HG03135 (cell line): Measurements from ENCODE around the gene NREP.

Source experiments
- ATAC-seq: cut with Tn5 transposase; IDR thresholded peaks from one replicate; pipeline ENCODE4 v1.9.1; 2021; ENCODE audit warnings: mild to moderate bottlenecking, moderate library complexity; ENCODE audit not compliant: unreplicated experiment

NREP gene

DNA sequence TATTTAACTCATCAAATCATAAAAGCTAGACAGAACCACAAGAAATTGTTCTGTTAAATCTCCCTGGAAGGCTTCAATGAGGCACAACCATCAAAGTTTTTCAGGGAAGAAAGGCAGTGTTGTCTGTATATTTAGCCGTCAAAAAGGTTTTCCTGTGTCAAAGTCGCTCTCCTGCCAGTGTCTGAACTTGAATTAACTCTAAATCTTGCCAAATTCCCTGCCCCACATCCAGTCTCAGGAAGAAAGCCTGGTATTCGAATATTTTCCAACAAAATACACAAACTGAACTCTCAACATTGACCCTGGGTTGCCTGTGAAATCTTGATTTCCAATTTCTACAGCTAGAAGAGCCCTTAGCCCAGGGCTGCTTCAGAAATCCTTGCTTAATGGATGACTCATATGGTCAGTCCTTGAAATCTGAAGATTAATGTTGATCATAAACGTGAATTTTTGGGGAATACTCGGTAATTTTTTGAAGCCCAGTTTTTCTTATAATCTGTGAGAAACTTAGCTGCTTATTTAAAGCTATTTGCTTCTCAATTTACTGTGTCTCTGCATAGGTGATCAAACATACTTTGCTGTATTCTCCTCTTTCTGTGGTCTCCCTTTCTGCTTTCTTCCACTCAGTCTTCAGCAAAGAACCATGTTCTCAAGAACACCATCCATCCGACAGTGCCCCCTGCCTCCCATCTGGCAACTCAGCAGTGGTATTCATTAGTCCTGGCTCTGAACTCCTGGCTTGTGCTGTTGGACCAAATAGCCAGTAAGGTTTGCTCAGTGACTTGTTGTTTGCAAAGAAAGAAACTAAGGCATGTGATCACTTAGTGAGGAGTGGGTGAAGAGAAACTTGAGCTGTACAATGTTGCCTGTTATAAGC lies 58.9 kb downstream of the NREP start:
- no peak for ATAC-seq

DNA sequence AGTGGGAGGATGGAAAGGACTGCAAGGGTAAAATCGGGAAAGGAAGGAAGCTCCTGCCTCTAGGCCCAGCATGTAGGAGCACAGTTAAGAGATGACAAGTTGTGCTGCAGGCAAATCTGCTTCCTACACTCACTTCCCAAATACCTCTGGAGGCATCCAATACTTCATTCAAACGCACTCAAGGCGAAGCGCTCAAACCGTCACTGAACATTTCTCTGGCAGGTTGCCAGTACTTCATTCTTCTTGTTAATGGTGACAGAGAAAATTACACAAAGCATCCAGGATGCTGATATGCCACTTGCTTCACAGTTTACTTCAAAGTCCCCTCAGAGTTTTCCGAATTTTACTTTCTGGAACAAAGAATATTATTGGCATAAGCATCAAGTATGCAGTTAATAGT lies 59.8 kb downstream of the NREP start:
- ATAC-seq, result no peak

DNA sequence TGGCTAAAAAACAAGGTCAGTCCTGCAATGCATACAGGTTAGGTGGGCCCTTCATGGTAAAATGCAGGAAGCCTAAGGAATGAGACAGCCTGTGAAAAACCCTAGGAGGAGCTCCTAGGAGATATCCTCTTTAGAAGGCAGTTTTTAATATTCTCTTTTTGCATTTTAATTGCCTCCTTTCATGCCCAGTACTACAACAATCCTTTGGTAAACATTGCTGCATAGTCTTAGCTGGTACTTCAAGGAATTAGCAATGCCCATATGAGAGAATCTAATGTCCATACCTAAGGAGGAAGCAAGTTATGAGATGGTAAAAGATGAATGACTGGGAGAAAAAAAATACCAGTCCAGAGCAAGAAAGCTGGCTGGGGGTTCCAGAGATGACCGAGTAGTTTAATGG lies 61.0 kb downstream of the NREP start:
- no peak for ATAC-seq

DNA sequence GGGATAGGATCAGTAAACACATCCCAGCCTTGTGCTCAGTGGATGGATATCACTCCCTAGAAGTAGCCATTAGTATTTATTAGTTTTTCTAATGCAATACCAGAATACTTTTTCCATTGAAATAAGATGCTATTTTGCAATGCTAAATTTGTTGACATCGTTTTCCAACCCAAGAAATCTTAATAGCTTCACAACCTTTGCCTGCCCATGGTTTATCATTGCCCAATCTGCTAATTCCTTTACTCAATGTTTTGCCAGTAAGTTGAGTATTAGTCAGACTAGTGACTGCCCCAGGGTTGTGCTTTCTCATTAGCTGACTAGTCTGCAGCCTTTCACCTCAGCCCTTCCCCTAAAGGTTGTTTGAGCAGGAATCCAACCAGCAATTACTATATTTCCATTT lies 62.9 kb downstream of the NREP start:
- ATAC-seq, result no peak

DNA sequence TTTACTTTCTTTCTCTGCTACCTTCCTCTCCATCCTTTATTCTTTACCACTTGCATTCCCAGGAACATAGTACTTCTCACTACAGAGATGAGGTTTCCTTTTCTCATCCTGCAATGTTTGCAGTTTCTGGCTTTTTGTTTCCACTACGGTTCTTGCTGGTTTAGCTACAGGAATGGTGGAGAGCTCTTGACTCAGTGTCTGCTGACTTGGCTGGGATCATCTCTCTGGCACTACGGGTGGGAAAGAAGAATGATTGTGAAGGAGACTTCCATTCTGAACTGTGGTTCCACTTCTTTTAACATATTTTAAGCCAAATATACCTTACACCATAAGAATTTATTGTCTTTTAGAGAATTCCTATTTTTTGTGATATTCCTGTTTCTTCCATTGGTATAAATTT lies 65.1 kb downstream of the NREP start:
- no peak for ATAC-seq

DNA sequence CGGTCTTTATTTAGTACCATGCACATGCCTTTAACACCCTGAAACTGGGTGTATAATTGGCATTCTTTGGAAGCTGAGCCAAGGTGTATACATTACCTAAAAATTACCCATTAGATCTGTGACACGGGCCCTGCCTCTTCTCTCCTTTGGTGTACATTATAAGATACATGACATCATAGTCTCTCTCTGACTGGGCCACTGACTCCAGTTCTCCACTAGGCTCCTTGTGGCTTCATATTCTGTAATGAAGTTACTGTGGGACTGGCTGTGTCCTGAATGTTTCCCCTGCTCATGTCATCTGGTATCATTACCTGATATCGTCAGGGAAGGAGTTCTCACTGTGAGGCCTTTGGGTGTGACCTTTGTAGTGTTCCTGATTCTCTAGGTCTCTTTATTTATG lies 65.5 kb downstream of the NREP start:
- no peak for ATAC-seq

DNA sequence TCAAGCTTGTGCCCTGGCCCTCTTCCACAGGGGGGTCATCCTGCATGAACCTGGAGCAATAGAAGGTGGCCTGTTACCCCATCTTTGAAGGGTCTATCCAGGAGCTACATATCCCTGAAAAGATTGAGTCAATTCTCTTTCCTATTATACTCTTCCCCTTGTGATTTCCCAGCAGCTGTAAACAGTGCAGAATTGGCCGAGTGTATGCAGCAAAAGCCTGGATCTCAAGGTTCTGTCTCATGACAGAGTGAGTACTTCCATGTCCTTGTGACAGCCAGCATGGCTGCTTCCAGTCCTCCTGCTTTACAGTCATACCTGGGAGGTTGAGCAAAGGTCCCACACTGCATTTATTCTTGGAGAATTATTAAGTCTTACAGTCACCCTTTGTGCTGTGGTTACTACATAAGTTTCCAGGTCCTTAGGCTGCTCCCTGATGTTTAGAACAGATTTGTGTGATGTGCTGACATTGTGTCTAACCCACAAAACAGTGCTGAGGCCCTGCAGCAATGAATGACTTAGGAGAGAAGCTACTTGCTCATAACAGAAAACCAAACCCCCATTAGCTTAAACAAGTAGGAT lies 67.5 kb downstream of the NREP start:
- ATAC-seq, result no peak

DNA sequence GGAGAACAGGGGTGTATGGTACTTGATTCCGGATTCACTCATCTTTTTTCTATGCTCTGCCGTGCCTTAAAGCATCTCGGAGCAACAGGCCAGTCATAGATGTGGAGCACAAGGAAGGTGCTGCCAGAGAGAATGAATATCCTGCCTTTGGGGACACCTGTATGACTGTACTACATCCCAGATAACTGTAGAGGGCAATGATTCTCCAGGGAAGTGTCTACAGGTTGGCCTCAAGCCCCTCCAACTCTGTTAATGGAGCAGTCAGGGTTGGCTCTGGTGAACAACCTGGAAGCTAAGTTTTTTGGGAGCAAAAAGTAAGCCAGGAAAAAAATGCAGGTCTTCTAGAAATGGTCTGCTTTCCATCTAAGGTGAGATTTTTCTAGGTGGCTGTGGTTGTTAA lies 71.0 kb downstream of the NREP start:
- no peak for ATAC-seq

DNA sequence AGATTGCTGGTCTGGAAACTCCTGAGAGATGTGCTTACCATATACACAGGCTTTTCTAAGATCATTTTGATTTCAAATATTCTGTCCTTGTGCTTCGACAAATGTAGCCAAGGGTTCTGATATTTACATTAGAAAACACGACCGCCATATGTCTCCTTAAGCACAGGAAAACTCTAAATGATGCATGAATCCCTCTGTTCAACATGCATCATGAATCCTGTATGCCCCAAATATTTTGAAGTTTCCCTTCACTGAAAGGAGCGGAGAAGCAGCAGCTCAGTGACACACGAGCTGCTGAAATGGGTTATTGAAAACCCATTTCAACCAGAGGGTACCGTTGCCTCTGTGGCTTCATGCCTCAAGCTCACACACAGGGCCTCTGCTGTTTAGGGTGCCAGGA lies 74.4 kb downstream of the NREP start:
- ATAC-seq, result no peak

DNA sequence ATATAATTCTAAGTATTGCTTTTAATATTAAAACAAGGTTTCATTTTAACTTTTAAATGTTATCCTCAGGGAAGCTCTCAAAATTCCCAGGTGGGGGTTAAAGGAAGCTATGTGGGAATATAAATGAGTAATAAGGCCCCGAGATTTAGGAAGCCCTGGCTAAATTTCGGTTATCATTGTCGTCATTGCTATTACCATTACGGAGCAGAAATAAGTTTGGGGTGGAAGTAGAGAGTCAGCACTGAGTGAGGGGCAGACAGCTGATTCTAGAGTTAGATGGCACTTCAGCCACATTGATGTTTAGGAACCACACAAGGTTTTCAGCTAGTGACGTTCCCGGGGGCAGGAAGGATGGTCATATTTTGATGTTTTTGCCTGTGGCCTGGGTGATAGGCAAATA lies 74.9 kb downstream of the NREP start:
- ATAC-seq, result no peak

DNA sequence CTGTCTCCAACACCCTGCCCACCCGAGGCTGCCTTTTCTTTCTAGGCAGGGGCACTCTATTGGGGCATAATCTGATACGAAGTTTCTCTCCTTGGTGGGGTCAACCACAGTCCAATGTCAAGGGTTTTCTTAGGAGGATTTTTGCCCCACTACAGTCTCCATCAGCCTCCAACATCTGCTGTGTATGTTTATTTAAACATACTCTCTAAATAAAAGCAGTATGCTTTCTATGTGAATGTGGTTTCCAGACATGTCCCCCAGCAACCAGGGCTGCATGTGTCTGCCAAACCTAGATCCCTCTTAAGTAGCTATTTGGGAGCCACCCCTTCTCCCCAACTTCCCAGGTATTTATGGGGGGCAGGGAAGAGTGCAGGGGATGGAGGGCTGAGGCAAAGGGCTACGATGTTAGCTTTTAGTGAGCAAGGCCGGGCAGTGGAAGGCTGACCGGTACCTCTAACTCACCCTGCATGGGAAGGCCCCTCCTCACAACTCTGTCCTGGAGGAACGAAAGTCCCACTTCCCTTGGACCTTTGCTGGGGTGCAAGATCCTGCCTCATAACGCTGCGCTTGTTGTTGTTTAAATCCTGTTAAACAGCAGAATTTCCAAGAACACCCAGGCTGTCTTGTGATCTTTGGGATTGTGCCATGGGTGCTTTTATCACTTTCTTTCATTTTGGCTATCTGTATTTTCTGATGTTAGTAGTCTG lies 75.4 kb downstream of the NREP start:
- ATAC-seq, result no peak

DNA sequence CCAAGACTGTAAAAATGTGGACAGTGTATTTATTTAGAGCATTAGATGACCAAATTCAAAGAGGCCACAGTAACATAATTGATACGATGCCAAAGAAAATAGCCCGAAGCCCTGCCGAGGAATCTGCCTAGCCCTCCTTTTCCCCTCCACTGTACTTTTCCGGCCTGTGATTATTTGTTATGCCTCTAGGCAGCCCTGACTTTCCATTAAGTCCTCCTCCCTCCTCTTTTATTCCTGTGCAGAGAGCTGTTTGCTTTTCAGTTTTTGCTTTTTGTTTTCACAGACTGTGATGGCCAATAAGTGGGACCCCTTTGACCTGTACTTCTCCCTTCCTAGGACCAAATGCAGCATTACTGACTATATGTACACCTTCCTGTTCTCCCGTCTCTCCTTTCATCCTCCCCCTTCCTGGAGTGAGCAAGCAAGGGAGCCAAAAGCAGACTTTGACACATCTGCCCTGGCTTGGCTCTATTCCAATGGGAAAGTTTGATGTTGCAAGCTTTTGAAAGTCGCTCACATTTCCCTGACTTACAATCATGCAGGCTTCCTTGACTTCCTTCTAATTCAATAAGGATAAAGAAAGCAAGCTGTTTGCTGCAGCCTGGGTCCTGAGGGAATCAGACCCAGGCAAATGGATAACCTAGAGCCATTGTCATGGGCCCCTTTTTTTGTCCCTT lies 76.1 kb downstream of the NREP start:
- ATAC-seq, result no peak

DNA sequence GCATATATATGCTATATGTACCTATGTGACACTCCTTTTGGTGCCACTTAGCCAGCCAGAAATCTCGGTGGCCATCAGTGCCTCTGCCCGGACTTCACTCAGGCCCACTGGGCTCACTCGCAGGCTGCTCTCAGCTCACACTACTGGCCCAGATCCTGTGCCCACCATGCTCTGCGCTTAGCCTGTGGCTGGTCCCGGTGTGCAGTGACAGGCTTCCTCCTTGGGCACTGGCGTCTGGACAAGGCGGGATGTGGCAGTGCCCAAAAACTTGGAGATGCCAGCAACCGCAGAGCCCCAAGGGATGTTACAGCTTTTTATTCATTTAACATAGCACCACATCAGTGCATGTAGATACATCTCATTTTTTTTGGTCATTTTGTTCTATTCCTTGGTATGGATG lies 77.4 kb downstream of the NREP start:
- ATAC-seq, result no peak
